ENCODE measurements around the gene LRRC4B.
"Not testable (repeated sequence)": the region's sequence is repeated elsewhere in the genome, so short reads cannot be mapped to it uniquely, and the experiment has no call there.

Gene LRRC4B

GRCh38 chr19:50551034-50551714 lies 17.1 kb downstream of the LRRC4B start:
- DNase-seq, result no peak

DNA sequence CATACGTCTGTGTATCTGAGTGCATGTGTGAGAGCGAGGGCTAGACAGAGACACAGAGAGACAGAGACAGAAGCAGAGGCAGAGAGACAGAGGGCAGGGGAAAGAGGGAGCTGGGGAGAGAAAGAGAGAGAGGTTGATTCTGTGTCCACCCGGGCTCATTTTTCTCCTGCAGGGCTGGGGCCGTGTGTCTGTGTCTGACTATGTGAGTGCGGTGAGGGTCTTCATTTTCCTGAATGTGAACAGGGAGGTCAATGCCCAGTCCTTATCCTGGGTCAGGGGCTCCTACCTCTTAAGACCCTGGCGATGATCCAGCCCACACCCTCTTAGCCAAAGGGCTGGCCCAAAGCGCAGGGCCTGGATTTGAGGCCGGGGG lies 17.7 kb downstream of the LRRC4B start:
- DNase-seq, result no peak

DNA sequence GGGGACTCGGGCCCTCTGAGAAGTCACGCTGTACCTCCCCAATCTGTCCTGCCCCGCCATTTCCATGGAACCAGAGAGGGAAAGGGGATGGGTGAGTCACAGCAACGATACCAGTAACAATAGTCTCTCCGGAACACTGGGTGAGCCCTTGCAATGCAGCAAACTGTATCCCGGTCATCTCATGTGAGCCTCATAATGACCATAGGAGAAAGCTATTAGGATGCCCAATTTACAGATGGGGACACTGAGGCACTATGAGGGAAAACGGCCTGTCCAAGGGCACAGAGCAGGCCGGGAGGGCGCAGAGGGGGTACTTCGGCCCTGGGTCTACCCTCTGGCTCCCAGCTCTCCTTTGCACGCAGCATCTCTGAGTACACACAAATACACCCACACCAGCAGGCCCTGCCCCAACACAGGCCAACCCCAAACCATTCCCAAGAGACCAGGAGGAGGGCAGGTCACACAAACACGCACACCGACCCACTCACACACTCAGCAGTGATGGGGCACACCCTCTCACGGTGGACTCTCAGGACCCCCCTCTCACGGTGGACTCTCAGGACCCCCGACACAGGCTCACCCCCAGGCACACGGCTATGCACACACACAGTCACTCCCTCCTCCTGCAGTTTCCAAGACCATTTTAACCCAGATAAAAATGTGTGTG lies 18.2 kb downstream of the LRRC4B start:
- no peak for DNase-seq

DNA sequence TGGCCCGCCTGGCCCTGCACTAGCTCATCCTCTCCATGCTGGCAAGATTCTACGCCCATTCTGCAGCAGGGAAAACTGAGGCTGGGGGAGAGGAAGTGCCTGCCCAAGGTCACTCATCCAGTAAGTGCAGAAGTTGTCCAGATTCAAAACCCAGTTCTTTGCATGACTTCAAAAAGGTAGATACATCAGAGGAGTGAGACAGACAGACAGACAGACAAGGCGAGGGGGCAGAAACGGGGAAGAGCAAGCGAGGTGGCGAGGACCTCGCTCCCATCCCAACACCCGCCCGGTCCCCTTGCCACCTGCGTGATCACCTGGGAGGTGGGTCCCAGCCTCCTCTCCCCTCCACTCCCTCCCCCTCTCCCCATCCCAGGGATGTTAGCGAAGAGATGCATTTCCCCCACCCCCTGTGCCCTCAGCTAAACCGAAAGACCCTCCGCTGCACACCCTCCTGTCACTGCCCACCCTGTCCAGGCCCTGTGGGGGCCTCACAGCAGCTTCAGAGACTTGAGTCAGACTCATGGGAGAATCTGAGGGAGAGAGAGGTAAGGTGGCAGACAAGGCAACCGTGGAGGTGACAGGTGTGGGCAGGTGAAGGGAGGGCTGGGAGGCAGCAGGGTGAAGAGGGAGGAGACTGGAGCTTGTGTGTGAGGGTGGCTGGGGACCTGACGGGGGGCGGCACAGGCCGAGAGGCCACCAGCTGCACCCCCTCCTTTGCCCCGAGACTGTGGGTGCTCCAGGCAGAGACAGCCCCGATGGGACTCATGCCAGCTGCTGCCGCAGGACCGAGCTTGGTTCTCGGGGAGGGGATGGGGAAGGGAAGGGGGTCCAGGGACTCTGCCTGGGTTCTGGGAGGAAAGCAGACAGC lies 18.9 kb downstream of the LRRC4B start:
- DNase-seq, result no peak

- no peak for DNase-seq
Observed at GRCh38 chr19:50548191-50549058, 19.8 kb downstream of the LRRC4B start.

DNA sequence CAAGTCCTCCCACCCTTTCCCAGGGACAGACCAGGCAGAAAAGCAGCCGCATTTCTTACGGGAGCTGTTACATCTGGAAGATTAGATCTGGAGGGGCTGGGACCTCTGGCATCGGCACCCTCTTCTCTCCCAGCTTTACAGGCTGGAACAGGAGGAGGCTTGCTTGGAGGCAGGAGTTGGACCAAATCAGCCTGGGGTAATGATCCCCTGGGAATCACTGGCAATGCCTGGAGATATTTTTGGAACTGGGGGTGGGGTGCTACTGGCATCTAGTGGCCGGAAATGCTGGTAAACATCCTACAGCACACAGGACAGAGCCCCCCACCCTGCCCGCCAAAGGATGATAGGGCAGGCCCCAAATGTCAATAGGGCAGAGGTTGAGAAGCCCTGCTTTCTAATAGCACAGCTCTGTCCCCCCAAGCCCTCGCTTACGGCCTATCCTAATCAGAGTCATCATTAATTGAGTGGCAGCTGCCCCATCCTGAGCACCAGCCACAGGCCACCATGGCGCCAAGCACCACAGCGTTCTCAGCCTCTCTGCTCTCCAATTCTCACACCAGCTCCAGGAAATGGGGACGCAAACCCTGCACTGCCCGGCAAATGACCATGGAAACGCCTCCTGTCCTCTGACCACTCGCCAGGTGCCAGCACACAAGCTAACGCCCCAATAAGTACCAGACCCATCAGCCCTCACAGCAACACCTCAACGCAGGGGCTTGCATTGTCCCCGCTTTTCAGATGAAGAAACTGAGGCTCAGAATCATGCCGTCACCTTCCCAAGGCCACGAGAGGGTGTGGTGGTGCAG lies 20.6 kb downstream of the LRRC4B start:
- DNase-seq, result no peak

- no peak for DNase-seq
Observed at GRCh38 chr19:50546527-50547221, 21.6 kb downstream of the LRRC4B start.

GRCh38 chr19:50542943-50543342 lies 25.3 kb downstream of the LRRC4B start:
- DNase-seq, result no peak

DNA sequence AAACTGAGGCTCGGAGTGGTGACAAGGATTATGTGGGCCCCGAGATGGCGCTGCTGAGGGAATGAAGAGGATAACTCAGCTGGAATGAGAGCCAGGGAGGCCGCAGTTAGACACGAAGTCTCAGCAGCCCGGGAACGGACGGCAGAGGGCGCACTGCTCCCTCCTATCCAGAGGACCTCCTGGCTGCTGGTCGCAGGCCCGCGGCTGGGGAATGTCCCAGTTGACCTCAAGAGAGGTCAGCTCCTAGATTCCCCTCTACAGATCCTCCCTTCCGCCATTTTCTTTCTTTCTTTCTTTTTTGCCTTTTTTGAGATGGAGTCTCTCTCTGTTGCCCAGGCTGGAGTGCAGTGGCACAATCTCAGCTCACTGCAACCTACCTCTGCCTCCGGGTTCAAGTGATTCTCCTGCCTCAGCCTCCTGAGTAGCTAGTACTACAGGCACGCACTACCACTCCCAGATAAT lies 30.4 kb downstream of the LRRC4B start:
- DNase-seq, result peak; percentile 79 to 94 (median 86)

GRCh38 chr19:50537306-50537685 lies 30.9 kb downstream of the LRRC4B start:
- DNase-seq, result no peak

GRCh38 chr19:50536662-50537305 lies 31.5 kb downstream of the LRRC4B start:
- DNase-seq, result no peak

DNA sequence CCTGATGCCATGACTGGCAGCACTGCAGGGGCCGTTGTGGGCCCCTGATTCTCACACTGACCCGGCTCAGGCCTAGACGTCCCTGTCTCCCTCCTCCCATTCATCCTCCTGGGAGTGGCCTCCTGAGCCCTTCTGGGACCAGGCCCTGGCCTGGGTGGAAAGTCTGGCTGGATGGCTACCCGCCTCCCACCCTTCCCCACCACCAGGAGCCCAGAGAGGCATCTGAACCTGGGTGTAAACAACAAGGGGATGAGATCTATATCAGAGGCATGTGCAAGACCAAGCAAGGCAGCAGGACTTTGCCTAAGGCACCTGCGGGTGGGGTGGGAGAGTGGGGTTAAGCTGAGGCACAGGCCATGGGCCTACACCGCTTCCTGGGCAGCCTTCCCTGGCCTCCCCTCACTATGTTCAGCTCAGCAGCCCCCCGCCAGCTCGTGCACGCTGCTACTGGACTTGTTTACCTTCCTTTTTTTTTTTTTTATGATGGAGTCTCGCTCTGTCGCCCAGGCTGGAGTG lies 32.5 kb downstream of the LRRC4B start:
- DNase-seq, result no peak

GRCh38 chr19:50534478-50534877 lies 33.8 kb downstream of the LRRC4B start:
- DNase-seq, result no peak

- no peak for DNase-seq
Observed at GRCh38 chr19:50532952-50533351, 35.3 kb downstream of the LRRC4B start.

- no peak for DNase-seq
Observed at GRCh38 chr19:50531171-50531612, 37.0 kb downstream of the LRRC4B start.

- not testable (repeated sequence) for DNase-seq
Observed at GRCh38 chr19:50528052-50528451, 40.2 kb downstream of the LRRC4B start.

DNA sequence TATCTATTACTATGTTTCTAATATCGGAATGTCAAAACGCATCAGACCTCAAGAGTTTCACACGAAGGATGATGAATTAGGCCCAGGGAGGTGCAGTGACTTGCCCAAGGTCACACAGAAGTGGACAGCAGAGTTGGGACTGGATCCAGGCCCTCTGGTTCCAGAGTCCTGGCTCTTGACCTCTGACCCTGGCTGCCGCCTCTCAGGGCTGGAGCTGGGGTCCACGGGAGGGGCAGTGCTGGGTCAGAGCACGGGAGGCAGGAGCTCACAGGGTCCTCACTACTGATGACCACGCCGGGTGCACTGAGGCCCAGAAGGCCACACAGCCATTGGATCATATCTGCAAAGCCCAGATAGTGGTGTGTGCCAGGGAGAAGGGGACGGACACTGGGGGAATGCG lies 45.4 kb downstream of the LRRC4B start:
- DNase-seq, result no peak

DNA sequence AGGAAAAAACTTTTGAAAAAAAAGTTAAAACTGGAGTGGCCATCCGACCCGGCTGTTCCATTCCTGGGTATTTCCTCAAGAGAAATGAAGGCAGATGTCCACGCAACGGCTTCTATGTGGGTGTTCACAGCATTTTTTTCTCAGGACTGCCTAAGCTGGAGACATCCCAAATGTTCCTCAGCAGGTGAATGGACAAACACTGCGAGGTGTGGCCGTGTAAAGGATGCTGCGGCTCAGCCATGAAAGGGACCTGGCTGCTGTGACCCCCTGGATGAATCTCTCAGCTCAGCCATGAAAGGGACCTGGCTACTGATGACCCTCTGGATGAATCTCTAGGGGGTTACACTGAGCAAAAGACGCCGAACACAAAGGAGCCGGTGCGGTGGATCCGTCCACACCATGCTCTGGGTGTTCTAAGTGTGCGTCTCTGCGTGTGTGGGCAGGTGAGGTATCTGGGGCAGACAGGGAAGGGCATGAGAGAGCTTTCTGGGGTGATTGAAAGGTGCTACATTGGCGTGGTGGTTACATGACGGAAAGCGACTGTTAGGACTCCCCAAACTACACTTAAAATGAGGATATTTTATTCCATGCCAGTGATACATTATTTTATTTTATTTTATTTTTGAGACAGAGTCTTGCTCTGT lies 47.3 kb downstream of the LRRC4B start:
- DNase-seq, result no peak

GRCh38 chr19:50519006-50519575 lies 49.1 kb downstream of the LRRC4B start:
- no peak for DNase-seq

Data from suppressor macrophage (primary cell).